GM12878 (cell line): ENCODE data around the gene IGLL5.

Source experiments
- CHD2 ChIP-seq: IDR thresholded peaks from 2 replicates; pipeline ENCODE4 v1.6.1; 2011; ENCODE audit warnings: low read depth, low read length, improper control_type of control experiment, borderline replicate concordance
- EZH2 ChIP-seq: IDR thresholded peaks from 2 replicates; pipeline ENCODE4 v1.6.1; 2012; ENCODE audit warnings: low read depth, mild to moderate bottlenecking, control low read depth, inconsistent platforms, low read length, borderline replicate concordance; ENCODE audit not compliant: control insufficient read depth
- MEF2A ChIP-seq: IDR thresholded peaks from 2 replicates; pipeline ENCODE4 v1.6.1; 2011; ENCODE audit warnings: low read depth, mild to moderate bottlenecking, low read length, moderate library complexity; ENCODE audit not compliant: insufficient read depth
- POLR2A ChIP-seq: IDR thresholded peaks from 2 replicates; pipeline ENCODE4 v1.6.1; 2011; ENCODE audit warnings: low read depth, mild to moderate bottlenecking, low read length
- ZNF274 ChIP-seq: IDR thresholded peaks from one replicate; pipeline ENCODE4 v1.8.0; 2011; ENCODE audit not compliant: insufficient read length, insufficient read depth
- TF ChIP-seq, protein P1 (sequence below), 3 experiments: IDR thresholded peaks in 2 of 3; conservative IDR thresholded peaks in 1 of 3; 2 replicates each; pipeline ENCODE4 v1.5.1; 2011; ENCODE audit warnings: low read depth in 3 of 3, low read length in 3 of 3, mild to moderate bottlenecking in 3 of 3, control low read depth in 2 of 3, moderate library complexity in 2 of 3, inconsistent platforms in 1 of 3, mixed read lengths in 1 of 3; ENCODE audit not compliant: control insufficient read depth in 2 of 3, insufficient read depth in 1 of 3; ENCODE audit errors: extremely low read depth in 1 of 3

DNA sequence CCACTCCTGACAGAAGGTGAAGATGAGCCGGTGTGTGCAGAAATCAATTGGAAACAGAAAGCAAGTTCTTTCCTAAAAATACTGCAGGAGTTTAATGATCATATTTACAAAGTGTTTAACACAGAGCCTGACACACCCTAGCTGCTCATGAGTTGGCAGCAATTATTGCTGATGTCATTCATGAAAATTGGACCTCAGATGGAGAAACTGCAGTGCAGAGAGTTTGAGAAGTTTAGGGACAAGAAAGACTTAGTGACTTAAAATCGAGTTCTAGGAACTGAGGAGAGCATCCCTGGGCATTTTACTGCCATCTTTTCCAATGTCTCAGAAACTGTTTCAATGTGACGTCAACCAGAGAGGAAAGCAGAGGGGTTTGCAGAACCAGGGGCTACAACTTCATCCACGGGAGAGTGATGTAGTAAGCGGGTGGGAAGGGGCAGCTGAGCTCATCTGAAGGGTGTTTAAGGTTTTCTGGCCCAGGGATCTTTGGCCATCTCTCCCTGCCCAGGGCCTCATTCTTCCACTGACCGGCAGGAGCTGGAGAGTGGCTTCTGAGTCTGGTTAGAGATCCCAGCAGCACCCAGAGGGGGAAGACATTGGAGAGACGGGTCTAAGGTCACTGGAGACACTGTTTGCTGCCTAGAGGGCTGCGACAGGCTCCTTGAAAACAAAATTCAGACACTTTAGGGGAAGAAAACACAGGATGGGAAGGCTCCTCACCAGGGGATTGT, 21.1 kb upstream of the IGLL5 start:
- TF ChIP-seq, protein P1, sequence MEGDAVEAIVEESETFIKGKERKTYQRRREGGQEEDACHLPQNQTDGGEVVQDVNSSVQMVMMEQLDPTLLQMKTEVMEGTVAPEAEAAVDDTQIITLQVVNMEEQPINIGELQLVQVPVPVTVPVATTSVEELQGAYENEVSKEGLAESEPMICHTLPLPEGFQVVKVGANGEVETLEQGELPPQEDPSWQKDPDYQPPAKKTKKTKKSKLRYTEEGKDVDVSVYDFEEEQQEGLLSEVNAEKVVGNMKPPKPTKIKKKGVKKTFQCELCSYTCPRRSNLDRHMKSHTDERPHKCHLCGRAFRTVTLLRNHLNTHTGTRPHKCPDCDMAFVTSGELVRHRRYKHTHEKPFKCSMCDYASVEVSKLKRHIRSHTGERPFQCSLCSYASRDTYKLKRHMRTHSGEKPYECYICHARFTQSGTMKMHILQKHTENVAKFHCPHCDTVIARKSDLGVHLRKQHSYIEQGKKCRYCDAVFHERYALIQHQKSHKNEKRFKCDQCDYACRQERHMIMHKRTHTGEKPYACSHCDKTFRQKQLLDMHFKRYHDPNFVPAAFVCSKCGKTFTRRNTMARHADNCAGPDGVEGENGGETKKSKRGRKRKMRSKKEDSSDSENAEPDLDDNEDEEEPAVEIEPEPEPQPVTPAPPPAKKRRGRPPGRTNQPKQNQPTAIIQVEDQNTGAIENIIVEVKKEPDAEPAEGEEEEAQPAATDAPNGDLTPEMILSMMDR (IDR thresholded peaks at IDR 0.05 in 2 of 3, conservative IDR thresholded peaks at IDR 0.05 in 1 of 3; ENCODE audit: control insufficient read depth in 2 of 3, extremely low read depth in 1 of 3, insufficient read depth in 1 of 3, low read depth in 3 of 3, low read length in 3 of 3), result no peak
- no peak for TF ChIP-seq POLR2A
- TF ChIP-seq EZH2, result no peak
- no peak for TF ChIP-seq ZNF274
- no peak for TF ChIP-seq CHD2
- no peak for TF ChIP-seq MEF2A
